HG02571 (cell line): ENCODE results near the gene RABGAP1L.
"Not testable (repeated sequence)": the region's sequence is repeated elsewhere in the genome, so short reads cannot be mapped to it uniquely, and the experiment has no call there.

Experiments
- ATAC-seq: cut with Tn5 transposase; IDR thresholded peaks from one replicate; pipeline ENCODE4 v1.9.1; 2021; ENCODE audit warnings: mild to moderate bottlenecking, moderate library complexity; ENCODE audit not compliant: unreplicated experiment

RABGAP1L gene

DNA sequence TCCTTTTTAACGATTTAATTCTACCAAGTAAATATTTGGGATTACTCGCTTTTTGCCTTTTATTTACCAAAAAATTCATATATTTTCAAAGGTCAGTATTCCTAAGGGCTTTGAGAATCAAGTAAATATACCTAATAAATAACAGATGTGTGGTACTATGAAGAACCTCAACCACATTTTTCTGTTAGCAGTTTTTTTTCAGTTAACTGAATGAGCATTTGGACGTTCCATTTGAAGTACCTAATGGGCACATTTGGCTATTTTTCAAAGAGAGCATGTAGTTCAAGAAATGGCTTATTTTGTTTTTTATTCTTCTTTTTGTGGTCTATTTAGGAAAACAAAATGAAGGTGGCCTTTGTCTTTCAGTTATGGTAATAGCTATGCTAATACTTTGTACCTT, 541.5 kb downstream of the RABGAP1L start:
- ATAC-seq = no peak

DNA sequence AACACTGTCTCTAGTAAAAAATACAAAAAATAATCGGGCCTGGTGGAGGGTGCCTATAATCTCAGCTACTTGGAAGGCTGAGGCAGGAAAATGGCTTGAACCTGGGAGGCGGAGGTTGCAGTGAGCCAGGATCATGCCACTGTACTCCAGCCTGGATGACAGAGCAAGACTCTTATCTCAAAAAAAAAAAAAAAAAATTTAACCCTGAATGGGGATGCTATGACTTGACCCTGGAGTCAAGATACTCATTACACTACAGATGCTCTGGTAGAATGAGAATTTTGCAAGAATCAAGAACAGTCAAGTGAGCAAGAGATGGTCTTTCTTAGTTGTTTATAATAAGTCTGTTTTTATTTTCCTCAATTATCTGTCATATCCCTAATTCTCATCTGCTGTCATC, 542.2 kb downstream of the RABGAP1L start:
- ATAC-seq = no peak

DNA sequence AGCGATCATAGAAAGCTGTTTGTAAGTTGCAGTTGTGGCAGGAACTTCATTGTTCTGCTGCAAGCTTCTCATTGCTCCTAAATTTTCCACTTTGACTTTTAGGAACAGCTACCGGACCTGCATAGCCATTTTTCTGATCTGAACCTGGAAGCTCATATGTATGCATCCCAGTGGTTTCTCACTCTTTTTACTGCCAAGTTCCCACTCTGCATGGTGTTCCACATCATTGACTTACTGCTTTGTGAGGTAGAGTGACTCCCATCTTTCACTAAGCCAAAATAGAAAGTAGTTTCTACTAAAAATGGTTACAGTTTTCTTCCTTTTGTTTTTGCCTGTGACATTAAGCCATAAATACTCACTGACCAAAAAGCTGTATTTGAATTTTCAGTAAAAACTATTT, 542.7 kb downstream of the RABGAP1L start:
- ATAC-seq = no peak

DNA sequence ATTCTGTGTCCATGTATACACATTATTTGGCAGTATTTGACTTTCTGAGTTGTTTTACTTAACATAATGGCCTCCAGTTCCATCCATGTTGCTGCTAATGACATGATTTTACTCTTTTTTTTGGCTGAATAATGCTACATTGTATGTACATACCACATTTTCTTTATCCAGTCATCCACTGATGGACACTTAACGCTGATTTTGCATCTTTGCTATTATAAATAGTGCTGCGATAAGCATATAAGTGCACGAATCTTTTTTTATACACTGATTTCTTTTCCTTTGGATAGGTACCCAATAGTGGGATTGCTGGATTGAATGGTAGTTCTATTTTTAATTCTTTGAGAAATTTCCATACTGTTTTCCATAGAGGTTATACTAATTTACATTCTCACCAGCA, 544.0 kb downstream of the RABGAP1L start:
- ATAC-seq = no peak

DNA sequence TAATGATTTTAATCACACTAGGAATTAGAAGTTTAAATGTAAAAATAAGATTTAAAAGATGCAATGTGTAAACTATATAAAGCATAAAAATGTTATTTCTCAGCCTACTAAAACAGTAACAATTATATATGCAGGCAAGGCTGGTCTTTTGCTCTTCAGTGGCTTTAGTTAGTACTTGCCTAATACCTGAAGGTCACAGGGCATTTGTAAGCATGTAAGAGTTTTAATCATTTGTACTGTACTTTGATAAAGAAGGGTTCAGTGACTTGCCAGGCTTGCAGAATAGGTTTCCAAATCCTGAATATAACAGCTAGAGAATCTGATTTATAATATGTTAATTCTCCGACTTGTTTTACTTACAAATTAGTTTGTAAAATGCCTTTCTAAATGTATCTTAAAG, 545.0 kb downstream of the RABGAP1L start:
- ATAC-seq = no peak

DNA sequence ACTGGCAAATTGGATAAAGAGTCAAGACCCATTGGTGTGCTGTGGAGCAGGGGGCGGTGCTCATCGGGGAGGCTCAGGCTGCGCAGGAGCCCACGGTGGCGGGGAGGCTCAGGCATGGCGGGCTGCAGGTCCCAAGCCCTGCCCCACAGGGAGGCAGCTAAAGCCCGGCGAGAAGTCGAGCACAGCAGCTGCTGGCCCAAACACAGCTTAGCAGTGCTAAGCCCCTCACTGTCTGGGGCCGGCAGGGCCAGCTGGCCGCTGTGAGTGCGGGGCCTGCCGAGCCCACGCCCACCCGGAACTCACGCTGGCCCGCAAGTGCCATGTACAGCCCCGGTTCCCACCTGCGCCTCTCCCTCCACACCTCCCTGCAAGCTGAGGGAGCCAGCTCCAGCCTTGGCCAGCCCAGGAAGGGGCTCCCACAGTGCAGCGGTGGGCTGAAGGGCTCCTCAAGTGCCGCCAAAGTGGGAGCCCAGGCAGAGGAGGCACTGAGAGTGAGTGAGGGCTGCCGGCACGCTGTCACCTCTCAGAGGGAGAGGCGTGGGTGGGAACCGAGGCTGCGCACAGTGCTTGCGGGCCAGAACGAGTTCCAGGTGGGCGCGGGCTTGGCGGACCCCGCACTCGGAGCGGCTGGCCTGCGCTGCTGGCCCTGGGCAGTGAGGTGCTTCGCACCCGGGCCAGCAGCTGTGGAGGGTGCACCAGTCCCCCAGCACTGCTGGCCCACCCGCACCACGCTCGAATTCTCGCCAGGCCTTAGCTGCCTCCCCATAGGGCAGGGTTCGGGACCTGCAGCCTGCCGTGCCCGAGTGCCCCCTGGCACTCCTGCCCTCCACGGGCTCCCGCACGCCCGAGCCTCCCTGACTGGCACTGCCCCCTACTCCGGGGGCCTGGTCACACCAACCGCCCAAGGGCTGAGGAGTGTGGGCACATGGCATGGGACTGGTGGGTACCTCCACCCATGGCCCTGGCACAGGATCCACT, 551.8 kb downstream of the RABGAP1L start:
- ATAC-seq = no peak

DNA sequence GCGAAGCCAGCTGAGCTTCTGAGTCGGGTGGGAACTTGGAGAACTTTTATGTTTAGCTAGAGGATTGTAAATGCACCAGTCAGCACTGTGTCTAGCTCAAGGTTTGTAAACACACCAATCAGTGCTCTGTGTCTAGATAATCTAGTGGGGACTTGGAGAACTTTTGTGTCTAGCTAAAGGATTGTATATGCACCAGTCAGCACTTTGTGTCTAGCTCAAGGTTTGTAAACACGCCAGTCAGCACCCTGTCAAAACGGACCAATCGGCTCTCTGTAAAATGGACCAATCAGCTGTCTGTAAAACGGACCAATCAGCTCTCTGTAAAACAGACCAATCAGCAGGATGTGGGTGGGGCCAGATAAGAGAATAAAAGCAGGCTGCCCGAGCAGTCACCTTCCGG, 552.5 kb downstream of the RABGAP1L start:
- ATAC-seq = not testable (repeated sequence)

DNA sequence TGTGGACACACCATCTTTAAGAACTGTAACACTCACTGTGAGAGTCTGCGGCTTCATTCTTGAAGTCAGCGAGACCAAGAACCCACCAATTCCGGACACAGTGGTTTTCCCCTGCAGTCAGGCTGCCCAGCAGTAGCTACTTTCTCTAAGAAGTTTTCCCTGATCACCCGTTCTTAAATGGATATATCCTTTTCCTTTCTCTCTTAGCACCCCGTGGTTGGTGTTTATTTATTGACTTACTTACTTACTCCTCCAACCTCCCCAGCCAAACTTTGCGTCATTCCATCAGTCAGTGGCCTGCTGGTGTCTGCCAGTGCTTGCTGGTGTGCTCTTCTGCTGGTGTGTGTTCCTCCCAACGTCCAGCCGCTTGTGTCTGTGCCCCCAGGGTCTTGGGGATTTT, 553.2 kb downstream of the RABGAP1L start:
- no peak for ATAC-seq

DNA sequence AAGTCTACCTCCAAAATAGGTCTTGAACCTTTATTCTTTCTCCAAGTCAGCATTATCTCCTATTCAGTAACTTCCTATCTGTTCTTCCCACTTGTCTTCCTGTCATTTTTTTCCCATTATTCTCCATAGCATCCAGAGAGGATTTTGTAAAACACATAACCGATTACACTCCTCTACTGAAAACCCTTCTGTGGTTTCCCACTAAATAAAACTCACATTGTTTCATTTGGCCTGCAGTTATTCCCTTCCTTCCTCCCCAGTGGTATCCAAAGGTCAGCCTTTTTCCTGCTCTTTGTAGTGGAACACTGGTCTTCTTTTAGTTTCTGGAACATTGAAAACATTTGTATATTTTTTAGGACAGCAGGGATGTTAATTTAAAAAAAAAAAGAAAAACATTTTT, 554.5 kb downstream of the RABGAP1L start:
- no peak for ATAC-seq

DNA sequence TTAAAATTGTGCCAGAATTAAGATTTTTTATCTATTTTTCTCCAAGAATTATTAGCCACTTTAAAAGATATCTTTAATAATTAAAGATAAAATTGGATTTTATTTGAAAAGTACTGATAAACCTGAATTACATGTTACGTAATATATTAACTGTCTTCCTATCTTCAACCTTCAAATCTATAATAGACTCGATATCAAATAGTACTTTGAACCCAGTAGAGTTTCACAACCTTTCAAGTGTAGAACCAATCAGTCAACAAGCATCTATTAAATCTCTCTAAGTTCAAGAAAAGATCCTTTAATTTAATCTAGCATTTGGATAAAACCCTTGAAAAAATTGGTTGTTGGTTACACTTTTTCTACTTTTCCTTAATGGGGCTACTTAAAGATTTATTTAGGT, 559.9 kb downstream of the RABGAP1L start:
- ATAC-seq = no peak

DNA sequence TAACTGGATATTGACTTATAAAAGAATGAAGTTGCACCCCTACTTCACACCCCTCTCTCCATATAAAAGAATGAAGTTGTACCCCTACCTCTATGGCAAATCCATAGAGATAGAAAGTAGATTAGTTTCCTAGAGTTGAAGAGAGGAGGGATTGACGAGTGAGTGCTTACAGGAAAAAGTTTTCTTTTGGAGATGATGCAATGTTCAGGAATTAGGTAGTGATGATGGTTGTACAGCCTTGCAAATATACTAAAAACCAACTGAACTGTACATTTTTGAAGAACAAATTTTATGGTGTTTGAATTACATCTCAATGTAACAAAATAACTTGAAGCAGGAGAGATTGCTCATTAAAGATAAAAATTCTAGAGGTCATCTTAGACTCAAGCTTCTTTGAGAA, 561.3 kb downstream of the RABGAP1L start:
- ATAC-seq = no peak

DNA sequence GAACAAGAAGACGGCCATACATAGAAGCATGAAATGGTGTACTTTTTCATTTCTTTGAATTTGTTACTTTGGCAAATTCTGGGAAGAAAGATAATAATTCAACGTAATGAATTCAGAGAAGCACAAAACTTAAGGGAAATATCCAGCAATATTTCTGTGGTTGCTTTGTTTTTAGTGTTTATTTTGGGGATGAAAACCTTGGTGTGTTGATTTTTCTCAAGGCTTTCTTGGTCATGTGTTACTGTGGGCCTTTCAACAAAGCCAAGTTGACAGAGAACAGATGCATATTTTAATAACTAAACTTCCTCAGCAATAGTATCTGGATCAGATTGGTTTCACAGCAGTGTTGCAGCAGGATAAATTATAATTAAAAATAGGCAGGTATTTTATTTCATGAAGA, 561.9 kb downstream of the RABGAP1L start:
- no peak for ATAC-seq

DNA sequence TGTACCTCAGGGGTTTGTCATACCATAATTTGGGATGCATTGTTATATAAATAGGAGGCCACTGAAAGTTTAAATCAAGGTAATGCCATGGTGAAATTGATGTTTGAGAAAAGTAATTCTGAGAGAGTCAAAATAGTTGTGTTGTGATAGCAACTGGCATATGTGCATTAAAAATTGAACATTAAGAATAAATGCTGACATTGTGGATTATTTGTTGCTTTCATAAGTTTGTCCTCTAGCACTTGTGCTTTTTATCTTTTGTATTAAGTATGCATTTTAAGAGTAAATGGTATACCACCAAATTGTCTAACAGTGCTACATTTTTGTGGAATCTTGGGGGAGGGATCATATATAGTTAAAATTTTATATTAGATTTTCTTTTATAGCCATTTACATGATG, 564.5 kb downstream of the RABGAP1L start:
- ATAC-seq = no peak

DNA sequence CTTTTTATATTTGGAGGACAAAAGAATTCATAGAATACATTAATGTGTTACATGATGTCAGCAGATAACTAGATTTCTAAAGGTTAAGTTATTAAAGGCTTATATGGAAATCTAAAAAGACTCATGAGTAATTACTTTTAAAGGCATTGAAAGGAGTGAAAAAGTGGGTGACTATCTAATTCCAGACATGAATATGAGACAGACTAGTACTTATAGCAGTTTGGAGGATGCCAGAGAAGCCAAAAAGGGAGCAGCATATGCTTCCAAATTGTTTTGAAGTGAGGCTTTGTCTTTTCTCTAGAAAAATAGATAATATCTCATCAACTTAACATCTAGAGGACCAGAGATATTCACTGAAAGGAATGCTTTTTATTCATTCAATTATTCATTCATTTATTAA, 564.9 kb downstream of the RABGAP1L start:
- ATAC-seq = no peak

DNA sequence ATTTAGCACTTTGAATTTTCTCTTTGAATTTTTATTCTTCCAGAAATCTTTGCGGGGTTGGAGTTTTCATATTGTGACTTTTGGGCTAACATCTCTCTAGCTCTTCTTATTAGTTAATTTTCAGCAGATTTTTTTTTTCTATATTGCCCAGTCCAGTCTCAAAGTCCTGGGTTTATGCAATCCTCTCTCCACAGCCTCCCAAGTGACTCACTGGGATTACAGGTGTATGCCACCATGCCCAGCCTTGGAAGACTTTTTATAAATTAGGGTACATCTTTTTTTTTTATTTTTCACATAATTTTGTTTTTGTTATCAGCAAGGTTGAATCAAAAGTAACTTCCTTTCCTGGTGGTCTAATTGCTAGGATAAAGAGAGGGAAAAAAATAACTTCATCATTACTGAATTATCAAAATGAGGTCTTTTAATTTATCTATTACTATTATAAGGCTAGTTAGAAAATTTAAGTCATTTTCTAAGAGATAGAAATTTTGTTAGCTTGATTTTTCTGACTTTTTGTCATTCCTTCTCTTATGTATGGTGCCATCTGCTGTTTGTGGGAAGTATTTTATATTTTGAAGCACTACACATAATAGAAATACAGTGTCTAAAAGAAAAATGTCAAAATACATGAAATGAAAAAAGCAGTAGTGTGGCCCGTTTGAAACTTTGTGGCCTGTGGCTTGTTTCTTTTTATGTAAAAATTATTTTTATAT, 567.0 kb downstream of the RABGAP1L start:
- ATAC-seq = no peak

DNA sequence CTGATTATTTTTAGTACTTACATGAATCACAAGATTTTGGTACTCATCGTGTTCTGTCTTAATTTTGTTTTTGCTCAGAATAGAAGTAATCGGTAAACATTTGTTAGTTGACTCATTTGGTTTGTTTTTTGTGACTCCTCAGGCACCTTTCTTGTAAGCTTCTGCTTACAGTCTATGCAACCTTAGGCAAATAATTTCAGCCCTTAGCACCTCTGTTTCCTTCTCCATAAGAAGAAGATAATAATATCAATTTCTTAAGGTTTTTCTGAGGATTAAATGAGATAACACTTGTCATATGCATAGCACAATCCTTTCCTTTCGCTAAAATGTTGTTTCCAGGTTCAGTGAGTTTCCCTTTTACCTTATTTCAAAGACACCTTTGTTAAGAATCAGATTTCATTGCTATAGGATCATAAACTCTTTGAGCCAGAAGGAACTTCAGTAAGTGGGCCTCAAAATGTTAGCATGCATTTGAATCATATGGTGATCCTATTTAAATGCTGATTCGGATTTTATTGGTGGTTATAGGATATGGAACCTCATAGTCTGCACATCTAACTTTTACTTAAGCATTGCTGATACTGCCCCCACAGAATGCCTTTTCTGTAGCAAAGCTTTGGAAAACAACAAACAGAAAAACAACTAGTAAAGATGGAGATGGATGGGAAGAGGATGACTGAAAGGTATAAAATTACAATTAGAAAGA, 567.7 kb downstream of the RABGAP1L start:
- ATAC-seq = no peak

DNA sequence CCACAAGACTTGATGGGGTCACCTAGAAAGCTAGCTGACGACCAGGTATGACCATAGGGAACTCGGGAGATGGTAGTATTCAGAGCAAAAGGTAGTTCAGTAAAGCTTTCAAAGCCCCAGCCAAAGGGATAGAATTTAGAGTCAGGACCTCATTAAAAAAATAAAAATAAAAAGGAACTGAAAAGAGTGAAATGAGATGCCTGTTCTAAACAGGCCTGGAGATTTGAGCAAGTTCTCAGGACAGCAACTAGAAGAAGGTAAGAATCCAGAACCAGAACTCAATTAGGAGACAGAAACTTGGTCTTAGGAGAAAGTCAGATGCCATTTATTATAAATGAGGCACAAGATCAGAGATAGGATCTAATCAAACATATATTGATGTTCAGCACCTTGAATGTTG, 575.0 kb downstream of the RABGAP1L start:
- no peak for ATAC-seq

DNA sequence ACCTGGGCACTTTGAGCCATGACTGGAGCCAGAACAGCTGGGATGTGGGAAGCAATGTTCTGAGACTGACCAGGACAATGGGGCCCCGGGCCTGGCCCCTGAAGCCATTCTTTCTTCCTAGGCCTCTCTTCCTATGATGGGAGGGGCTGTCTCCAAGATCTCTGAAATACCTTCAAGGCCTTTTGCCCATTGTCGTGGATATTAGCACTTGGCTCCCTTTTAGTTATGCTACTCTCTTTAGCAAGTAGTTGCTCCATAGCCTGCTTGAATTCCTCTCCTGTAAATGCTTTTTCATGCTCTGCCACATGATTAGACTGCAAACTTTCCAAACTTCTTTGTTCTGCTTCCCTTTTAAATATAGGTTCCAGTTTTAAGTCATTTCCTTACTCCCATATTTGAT, 577.5 kb downstream of the RABGAP1L start:
- ATAC-seq = no peak

DNA sequence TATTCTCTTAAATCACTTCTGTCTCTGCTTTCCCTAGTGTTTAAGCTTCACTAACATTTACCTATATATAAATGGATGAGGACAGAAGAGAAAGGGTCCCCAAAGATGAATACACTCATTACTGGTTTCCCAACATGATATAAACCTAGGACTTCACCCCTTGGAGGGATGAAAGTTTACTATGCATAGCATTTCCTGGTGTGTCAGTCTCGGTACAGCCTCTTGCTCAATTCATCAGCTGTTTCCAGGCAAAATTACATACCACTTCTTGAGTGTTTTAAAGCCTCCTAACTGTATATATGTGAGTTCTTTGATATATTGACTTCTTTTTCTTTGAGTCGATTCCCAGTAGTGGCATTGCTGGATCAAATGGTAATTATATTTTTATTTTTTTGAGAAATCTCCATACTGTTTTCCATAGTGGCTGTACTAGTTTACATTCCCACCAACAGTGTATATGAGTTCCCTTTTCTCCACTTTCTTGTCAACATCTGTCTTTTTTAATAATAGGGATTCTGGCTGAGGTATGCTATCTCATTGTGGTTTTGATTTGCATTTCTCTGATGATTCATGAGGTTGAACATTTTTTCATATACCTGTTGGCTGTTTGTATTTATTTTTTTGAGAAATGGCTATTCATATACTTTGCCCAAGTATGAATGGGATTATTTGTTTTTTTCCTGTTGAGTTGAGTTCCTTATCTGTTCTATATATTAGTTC, 581.1 kb downstream of the RABGAP1L start:
- no peak for ATAC-seq

DNA sequence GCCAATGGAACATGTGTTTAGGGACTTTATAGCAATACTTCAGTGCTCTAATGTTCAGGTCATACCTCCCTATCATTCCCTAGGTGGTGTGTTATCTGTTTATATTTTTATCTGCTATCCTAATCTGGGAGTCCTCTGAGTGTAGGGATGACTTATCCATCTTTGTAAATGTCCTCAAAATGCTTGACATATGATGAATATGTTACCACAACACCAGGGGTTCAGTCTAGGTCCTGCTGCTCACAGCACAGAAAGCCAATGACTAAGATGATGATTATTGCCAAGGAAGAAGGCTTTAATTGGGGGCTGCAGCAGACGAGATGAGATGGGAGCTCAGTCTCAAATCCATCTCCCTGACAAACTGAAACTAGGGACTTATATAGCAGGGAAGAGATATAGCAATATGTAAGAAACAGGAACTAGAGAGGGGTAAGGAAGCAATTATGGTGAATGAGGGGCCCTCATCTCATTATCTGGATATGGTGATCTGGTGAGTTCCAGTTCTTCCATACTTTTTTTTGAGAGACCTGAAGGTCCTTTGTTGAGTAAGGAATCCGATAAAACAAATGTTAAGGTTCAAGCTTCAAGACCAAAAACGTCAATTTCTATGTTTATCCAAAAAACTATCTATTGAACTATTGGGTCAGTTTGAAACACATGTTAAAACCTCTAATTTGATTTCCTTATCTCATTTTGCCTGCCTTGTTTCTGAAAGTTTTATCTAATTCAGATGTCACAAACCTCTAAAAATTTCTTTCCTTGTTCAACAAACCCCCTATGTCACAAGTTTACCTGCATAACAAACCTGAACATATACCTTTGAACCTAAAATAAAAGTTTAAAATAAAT, 583.7 kb downstream of the RABGAP1L start:
- no peak for ATAC-seq
